HG03342 (cell line): ENCODE measurements around the gene OTUD6A.

Experiments used
- ATAC-seq: cut with Tn5 transposase; IDR thresholded peaks from one replicate; pipeline ENCODE4 v1.9.1; 2021; ENCODE audit warnings: mild to moderate bottlenecking, moderate library complexity; ENCODE audit not compliant: unreplicated experiment

OTUD6A gene

GRCh38 chrX:70062076-70062475 is at the start of gene OTUD6A:
Gene OTUD6A (plus strand): TSS chrX:70062457. CDS start chrX:70062525, 68 bp downstream.
- ATAC-seq = no peak

- ATAC-seq = no peak
Measured at GRCh38 chrX:70012756-70013155, 49.5 kb upstream of the OTUD6A start.

- ATAC-seq = no peak
Measured at GRCh38 chrX:70013466-70014381, 48.5 kb upstream of the OTUD6A start.

GRCh38 chrX:70016513-70016912 is 45.7 kb upstream of the OTUD6A start:
- ATAC-seq = no peak

- ATAC-seq = no peak
Measured at GRCh38 chrX:70022616-70023015, 39.6 kb upstream of the OTUD6A start.

- no peak for ATAC-seq
Measured at GRCh38 chrX:70025464-70025863, 36.8 kb upstream of the OTUD6A start.

GRCh38 chrX:70026112-70026850 is 36.0 kb upstream of the OTUD6A start:
- no peak for ATAC-seq

- no peak for ATAC-seq
Measured at GRCh38 chrX:70026851-70027200, 35.4 kb upstream of the OTUD6A start.

- no peak for ATAC-seq
Measured at GRCh38 chrX:70029863-70030262, 32.4 kb upstream of the OTUD6A start.

GRCh38 chrX:70030301-70030767 is 31.9 kb upstream of the OTUD6A start:
- peak; percentile 71 for ATAC-seq

- no peak for ATAC-seq
Measured at GRCh38 chrX:70032792-70033191, 29.5 kb upstream of the OTUD6A start.

- ATAC-seq = no peak
Measured at GRCh38 chrX:70033348-70034051, 28.8 kb upstream of the OTUD6A start.

GRCh38 chrX:70034646-70035045 is 27.6 kb upstream of the OTUD6A start:
- ATAC-seq = no peak

GRCh38 chrX:70038515-70038914 is 23.7 kb upstream of the OTUD6A start:
- no peak for ATAC-seq

GRCh38 chrX:70038951-70039350 is 23.3 kb upstream of the OTUD6A start:
- ATAC-seq = no peak

- ATAC-seq = no peak
Measured at GRCh38 chrX:70039758-70040157, 22.5 kb upstream of the OTUD6A start.

- ATAC-seq = no peak
Measured at GRCh38 chrX:70041993-70042392, 20.3 kb upstream of the OTUD6A start.

- ATAC-seq = no peak
Measured at GRCh38 chrX:70042399-70043371, 19.6 kb upstream of the OTUD6A start.

- no peak for ATAC-seq
Measured at GRCh38 chrX:70043685-70044084, 18.6 kb upstream of the OTUD6A start.
